CD4-positive, alpha-beta T cell treated with Interleukin-15 for 4 hours (primary cell): ENCODE measurements around the gene SVOPL.

Source experiments
- DNase-seq: peaks from one replicate; pipeline ENCODE4 v3.0.0-alpha.2; 2020; ENCODE audit warnings: low spot score

The SVOPL gene

DNA sequence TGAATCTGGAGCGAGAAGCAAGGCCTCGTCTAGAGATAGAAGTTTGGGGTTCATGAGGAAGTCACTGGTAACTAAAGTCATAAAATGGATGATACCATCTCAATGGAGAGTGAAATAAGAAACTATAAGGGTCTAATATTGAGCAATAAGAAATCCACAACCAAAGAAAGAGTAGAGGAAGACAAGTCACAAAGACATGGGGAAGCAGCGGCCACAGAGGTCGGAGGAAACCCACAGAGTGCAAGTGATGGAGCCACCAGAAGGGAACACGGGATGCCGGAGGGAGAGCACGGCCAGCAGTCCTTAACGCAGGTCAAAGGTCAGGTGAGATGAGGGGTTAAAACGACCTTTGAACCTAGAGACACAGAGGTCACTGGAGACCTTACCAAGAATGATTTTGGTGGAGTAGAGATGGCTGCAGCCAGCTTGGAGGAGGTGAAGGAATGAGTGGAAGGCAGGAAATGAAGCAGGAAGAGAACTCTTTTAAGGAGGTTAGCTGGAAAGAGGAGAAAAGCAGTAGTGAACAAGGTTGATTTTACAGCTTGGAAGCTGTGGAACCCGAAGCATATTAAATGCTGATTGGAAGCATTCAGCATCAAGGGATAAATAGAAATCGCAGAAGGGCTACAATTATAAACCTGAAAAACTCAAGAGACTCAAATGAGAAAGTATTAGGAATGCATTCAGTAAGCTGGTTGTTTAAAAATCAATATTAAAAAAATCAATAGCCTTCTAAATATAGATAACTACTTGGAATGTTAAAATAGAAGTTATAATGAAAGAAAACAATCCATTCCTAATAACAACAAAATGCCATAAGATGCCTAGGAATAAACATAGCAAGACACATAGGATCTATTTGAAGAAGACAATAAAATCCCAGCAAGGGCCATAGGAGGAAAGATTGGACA, 93.7 kb downstream of the SVOPL start:
- DNase-seq = no peak

DNA sequence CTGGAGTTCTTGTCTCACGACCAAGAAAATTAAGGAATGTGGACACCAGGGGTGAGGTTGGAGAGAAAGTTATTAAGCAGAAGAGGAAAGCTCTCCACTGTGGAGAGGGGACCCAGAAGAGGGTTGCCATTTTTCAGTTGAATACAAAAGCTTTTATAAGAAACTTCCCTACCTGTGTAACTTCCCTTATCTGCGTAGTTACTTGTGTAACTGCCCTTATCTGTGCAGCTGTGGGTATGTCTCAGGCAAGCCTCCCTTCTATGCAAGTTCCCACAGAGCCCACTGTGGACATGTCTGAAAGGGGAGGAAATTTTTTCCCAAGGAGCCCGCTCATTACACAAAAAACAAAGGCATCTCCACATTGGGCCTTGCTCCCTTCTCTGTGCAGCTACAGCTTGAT, 94.9 kb downstream of the SVOPL start:
- DNase-seq = no peak

DNA sequence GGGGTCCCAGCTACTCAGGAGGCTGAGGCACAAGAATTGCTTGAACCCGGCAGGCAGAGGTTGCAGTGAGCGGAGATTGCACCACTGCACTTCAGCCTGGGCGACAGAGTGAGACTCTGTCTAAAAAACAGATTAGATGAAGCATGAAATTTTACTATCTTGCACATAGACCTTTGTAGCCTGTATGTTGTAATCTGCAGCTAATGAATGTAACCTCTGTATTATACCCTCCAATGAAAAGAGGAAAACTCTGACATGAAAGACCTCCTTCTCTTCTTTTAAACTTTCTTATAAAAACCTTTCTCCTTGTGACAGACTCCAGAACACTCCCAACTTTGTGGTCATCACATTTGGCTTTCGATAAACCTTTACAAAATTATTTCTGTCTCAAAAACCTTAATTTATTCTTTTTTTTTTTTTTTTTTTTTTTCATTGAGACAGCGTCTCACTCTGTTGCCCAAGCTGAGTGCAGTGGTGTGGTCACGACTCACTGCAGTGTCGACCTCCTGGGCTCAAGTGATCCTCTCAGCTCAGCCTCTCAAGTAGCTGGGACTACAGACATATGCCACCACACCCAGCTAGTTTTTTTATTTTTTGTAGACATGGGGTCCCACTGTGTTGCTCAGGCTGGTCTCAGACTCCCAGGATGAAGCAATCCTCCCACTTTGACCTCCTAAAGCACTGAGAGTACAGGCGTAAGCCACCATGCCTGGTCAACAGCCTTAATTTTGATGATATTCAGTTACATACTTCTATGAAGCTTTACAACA, 97.4 kb downstream of the SVOPL start:
- DNase-seq = no peak

DNA sequence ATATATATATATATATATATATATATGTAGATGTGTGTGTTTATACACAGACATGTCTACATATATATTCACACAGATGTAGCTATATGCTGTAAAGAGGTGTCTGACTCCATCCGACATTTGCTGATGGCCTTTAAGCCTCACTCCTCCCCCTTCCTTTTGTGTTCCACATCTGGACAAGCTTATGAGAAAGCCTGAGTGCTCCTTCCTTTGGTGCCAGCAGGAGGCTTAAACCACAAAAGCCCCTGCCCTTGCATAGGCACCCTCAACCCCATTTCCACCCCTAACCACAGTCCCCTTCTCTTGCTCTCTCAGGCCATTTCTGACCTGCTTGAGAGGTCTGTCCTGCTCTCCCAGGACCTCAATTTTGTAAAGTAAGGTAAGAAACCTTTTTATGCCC, 98.7 kb downstream of the SVOPL start:
- DNase-seq = no peak

DNA sequence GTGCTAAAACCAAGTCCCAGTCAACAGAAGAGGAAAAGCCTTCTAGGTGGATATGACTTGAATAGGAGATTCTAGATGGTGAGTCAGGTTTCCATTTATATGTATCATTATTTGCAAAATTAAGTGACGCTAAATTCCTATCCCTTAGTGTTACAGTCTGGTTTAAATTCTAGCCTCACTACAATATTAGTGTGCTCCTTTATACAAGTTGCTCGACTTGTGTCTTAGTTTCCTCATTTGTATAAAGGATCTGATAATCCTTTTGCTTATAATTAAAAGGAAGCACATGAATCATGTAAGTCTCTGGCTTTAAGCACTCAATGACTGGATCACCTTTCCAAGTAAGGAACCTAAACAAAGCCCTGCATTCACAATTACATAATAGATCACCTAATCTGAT, 105.7 kb downstream of the SVOPL start:
- no peak for DNase-seq

DNA sequence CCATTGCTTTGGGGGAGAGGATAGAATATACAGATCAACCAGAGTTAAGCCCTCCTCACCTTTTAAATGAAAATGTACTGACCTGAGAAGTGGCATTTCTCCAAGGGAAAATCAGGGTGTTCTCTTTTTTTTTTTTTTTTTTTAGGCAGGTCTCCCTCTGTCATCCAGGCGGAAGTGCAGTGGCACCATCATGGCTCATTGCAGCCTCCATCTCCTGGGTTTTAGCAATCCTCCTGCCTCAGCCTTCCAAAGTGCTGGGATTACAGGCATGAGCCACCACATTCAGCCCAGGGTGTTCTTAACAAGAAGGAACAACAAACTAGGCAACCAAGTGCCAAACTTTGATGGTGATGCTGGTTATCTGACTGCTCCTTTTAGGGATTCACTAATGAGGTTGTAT, 111.0 kb downstream of the SVOPL start:
- DNase-seq = no peak

DNA sequence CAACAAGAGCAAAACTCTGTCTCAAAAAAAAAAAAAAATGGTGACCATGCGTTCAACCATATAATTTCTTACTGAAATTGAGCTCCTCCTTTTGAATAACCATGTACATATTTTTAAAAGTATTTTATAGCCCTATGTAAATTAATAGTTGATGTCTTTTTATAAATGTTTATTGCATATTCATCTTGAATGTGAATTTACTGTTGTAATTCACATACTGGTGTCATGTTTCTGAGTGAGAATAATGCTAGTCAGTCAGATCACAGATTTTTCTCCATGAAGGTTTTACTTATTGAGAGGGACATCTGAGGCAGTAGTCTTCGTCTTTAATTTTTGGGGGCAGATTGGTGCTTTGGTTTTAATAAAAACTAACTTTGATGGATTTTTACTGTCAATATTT, 112.2 kb downstream of the SVOPL start:
- no peak for DNase-seq

DNA sequence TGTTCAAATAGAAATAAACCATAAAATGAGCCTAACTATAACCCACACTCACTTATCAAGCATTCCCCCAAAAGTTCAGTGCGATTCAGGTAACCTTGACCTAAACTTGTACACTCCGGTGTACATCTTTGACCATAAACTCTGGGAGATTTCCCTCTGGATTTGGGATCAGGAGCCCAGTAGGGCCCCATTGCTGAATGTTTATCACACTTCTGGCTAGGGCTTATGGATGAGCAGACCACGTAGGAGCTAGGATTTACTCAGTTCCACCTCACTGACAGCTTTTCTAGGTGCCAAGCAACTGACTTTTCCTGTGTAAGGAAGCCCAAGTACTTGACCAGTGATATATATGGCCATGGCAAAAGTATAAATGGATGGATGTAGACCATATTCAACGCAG, 113.7 kb downstream of the SVOPL start:
- no peak for DNase-seq

DNA sequence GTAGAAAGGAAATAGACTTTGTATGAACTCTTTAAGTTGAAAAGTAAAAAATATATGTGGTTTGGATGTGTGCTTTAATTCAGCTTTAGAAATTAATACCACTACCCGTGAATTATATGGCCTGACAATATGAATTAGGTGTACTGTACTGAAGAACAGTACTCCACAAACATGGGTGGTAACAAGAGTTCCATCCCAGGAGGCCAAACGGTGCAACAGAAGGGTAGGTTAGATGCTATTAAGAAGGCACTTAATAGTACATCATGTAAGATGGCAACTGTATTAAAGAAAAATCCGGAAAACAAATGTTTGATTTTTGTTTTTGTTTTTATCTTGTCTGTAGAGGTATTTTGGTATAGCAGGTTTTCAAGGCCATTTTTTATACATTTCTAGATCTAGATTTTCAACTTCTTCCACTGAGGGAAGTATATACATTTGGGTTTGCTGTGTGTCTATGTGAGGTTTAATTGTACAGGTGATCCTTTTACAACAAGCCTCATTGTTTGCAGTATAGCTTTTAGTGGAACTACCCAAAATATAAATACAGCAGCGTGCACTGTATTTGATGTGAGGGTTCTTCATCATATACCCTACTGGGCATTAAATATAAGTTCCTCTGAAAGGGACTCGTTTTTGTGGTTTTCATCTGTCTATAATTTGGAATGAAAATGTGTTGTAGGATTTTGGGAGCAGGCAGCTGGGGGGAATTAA, 115.7 kb downstream of the SVOPL start:
- no peak for DNase-seq

DNA sequence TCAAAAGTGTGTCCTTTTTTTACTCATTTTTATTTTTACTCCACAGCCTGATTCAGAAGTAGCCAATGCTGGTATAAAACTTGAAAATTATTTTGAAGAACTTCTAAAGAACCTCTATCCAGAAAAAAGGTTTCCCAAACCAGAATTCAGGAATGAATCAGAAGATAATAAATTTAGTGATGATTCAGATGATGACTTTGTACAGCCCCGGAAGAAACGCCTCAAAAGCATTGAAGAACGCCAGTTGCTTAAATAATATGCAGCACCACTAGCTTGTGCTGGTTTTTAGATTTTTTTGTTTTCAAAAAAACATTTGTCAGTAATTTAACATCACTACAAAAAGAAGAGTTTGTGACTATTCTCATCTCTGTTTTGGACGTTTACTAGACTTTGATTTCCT, 116.5 kb downstream of the SVOPL start:
- DNase-seq = no peak

DNA sequence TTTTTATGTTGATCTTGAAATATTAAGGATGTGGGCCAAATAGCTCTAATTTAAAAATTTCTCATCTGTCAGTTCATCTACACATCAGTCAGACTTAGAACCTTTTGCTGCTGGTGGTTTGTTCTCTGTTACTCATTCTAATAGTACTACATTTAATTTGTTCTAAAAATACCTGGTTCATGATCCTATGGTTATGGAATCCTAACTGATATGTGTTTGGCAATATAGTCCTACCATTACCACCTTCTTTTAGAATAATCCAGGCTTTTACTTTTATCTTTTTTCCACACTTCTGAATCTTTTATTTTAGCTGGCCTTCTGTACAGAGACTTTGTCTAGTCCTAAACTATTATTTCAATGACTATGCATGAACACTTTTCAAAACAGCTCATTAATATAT, 116.9 kb downstream of the SVOPL start:
- DNase-seq = no peak

DNA sequence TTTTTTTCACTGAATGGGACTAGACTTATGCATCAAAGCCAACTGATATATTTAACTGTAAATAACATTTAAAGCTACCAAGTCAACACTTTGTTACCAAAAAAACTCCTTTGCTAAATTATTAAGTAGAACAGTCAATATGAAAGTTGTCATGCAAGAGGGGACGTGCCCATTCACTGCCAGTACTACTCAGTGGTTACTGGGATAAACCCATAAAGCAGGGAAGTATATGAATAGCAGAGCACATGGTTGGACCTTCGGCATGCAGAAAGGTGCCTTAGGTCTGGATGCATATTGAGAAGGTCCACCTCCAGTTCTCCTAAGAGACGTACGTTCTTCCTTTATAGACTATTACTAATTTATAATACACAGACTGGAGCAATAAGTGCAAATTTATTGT, 120.1 kb downstream of the SVOPL start:
- no peak for DNase-seq

DNA sequence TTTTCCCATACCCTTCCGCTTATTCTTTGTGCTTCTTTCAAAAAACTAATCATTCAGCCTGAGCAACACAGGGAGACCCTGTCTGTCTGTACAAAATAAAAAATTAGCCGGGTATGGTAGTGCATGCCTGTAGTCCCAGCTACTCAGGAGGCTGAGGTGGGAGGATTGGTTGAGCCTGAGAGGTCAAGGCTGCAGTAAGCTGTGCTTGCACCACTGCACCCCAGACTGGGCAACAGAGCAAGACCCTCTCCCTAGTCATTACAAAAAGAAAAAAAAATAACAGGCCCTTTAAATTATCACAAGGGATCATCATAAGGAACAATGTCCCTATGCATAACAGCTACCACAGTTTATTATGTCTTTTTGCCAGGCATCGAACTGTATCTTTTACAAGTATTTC, 121.5 kb downstream of the SVOPL start:
- no peak for DNase-seq

DNA sequence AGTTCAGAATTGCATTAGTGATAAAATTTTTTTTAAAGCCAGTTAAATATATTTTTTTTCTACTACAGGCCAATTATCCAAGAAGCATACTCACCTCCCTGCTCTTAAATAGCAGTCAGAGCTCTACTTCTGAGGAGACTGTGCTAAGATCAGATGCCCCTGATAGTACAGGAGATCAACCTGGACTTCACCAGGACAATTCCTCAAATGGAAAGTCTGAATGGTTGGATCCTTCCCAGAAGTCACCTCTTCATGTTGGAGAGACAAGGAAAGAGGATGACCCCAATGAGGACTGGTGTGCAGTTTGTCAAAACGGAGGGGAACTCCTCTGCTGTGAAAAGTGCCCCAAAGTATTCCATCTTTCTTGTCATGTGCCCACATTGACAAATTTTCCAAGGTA, 122.0 kb downstream of the SVOPL start:
- no peak for DNase-seq

DNA sequence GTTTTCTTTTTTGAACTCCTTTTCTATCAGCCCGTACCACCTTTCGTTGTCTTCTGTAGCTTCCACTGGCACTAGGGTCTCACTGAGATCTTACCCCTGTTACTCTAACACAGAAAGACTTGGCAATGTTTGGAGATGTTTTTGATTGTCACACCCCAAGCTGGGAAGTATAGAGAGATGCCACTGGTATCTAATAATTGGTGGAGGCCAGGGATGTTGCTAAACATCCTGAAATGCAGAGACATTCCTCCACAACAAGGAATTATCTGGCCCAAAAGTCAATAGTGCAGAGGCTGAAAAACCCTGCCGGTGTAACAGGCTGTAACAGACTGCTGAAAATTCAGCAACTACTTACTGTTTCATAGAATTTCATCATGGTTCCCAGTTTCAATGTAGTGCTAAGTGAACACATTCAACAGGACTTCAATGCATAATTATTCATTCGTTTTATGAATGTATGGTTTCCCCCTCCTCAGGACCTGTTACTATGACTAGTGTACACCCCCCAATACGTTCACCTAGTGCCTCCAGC, 125.2 kb downstream of the SVOPL start:
- no peak for DNase-seq

DNA sequence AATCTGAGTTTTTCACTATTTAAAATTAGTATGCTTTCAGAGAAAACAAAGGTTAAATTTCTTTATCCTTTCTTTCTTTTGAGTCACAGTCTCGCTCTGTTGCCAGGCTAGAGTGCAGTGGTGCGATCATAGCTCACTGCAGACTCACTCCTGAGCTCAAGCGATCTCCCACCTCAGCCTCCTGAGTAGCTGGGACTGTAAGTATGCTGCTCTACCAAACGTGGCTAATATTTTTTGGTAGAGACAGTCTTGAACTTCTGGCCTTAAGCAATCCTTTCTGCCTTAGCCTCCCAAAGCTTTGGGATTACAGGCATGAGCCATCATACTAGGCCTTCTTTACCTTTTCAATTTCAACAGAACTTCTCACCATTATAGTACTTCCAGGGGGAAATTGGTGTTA, 127.4 kb downstream of the SVOPL start:
- DNase-seq = no peak

DNA sequence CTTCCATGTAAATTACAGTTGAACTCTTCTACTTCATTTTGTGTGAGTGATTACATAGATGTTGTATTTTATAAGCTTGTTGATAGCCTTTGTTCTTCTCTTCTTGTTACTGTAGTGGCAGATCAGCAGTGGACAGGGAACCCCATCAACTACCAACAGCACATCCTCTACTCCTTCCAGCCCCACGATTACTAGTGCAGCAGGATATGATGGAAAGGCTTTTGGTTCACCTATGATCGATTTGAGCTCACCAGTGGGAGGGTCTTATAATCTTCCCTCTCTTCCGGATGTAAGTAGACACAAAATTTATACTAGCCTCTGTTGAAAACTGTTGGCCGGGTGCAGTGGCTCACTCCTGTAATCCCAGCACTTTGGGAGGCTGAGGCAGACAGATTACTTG, 130.4 kb downstream of the SVOPL start:
- no peak for DNase-seq

DNA sequence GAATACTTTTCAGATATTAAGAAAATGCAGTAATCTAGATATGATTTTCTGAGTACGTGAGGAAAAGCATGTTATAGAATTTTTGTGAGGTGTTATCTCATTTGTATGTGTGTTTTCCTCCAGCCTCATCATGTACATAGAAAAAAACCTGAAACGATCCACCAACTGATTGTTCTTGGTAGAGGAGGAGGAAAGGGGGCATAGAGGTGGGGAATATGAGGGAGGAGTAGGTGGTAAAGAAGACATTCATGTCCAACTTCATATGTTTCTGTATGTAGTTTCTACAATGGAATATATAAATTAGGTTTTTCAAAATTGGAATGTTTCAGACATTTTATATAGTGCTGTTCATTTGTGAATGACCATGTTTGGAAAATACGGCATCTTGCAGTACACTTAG, 131.7 kb downstream of the SVOPL start:
- no peak for DNase-seq

DNA sequence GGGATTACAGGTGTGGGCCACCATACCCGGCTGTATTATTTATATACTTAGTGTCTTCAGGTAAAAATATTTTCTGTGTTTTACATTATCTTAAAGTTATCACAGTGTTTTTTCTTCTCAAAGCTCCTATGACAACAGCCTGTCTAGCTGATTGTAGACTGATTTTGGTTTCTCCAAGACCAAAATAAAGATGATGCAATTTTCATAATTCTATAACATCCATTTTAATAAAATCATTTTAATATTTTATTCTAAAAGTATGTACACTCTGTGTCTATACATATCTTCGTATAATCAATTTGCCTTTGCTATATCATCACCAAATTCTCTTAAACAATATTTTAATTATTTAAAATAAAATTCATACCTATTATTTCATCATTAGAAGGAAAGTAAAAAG, 132.5 kb downstream of the SVOPL start:
- no peak for DNase-seq

DNA sequence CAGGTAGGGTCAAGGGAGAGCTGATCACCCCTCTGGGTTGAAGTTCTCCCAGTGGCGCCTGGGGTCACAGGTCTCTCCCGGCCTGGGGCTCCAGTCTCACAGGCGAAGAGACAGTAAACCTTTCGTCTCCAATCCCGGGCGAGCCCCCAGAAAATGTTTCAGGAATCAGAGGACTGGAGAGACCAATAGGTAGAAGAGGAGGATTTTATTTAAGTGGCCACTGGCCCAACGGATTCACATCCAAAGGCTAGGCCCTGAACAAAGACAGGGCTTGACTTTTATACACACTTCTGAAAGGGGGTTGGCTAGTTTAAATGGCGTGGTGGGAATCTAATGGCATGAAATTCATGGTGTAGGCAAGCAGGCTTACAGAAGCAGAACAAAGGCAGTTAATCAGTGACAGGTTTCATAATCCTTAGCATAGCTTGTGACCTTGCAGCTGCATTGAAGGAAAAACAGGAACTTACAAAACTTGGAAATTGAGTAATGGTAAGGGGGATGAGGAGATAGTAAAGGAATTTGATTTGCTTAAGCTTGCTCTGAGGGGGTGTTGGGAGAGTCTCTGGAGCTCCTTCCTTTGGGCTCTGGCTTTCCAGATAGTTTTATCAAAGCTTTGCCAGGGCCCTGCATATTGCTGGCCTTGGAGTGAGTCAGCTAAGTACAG, 135.6 kb downstream of the SVOPL start:
- DNase-seq = no peak

DNA sequence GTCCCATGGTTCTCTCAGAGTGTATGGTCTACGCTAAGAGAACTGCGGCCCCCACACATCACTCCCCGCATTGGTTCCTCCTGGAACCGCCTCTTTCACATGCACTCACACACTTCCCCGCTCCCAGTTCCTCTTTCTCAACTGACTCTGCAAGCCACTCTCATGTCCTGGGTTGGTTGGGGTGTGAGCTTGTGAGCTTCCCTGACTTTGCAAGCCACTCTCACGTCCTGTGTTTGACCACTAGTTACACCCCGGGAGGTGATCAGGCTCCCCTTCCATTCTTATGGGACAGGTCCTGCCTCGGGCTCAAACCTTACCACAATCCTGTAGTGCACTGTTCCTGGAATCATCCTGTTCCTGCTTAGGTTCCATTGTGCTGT, 136.1 kb downstream of the SVOPL start:
- DNase-seq = no peak

DNA sequence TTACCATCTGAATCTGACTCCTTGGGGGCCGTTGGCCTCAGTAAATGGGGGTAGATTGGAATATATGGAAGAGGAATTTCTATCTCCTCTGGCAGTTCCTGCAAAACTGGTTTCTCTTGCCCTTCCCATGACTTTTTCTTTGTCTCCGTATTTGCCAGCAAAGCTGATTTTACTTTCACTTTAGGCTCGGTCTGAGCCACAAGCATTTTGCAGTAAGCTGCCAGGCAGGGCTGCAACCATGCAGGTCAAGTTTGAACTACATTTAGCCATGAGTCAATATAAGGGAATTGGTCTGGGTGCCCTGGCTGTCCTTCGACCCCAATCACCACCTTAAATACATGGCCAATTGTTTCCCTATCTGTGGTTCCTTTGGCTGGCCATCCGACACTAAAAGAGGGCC, 136.8 kb downstream of the SVOPL start:
- DNase-seq = no peak
